GM12873 (cell line): ENCODE data around the gene POLR3E.

Experiments
- CTCF ChIP-seq: IDR thresholded peaks from 2 replicates; pipeline ENCODE4 v1.5.1; 2012; ENCODE audit warnings: low read depth, mild to moderate bottlenecking, moderate library complexity, low read length, control low read depth; ENCODE audit not compliant: insufficient read depth; ENCODE audit errors: missing control alignments

The POLR3E gene

GRCh38 chr16:22381392-22381791 lies 84.2 kb downstream of the POLR3E start:
- no peak for TF ChIP-seq CTCF

- TF ChIP-seq CTCF = no peak
Measured at GRCh38 chr16:22383827-22384226, 86.6 kb downstream of the POLR3E start.
